ENCODE data around the gene EXD3.

DNA sequence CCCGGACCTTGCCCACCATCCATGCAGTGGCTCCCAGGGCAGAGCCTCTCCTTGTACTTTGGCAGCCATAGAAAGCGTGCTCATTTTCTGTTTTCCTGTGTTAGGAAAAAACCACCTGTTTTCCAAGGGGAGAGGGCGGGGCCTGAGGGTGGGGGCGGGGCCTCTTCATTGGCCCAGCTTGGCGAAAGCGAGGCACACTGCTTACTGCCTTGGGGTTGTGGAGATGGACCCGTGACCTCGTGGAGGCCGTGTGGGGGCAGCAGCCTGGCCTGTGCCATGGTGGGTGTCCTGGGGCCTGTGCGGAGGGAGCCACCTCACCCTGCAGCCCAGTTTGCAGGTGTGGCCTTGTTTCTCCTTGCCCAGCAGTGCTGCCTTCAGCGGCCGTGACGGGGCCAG, 149.9 kb downstream of the EXD3 start:
- TF ChIP-seq, protein P1, sequence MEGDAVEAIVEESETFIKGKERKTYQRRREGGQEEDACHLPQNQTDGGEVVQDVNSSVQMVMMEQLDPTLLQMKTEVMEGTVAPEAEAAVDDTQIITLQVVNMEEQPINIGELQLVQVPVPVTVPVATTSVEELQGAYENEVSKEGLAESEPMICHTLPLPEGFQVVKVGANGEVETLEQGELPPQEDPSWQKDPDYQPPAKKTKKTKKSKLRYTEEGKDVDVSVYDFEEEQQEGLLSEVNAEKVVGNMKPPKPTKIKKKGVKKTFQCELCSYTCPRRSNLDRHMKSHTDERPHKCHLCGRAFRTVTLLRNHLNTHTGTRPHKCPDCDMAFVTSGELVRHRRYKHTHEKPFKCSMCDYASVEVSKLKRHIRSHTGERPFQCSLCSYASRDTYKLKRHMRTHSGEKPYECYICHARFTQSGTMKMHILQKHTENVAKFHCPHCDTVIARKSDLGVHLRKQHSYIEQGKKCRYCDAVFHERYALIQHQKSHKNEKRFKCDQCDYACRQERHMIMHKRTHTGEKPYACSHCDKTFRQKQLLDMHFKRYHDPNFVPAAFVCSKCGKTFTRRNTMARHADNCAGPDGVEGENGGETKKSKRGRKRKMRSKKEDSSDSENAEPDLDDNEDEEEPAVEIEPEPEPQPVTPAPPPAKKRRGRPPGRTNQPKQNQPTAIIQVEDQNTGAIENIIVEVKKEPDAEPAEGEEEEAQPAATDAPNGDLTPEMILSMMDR (IDR thresholded peaks at IDR 0.05): no peak
- TF ChIP-seq POLR2A (IDR thresholded peaks at IDR 0.05) (no peak), POLR2AphosphoS5 (IDR thresholded peaks at IDR 0.05) (no peak)

Measured in breast epithelium (tissue), 3 donors.